PFSK-1 (cell line): Measurements from ENCODE around the gene APAF1.

Experiments used
- FOXP2 ChIP-seq: optimal IDR thresholded peaks from 2 replicates; pipeline ENCODE3; 2011; ENCODE audit warnings: borderline replicate concordance, control low read depth, inconsistent platforms; ENCODE audit not compliant: insufficient read depth; ENCODE audit errors: extremely low read length, extremely low read depth
- POLR2AphosphoS5 ChIP-seq: IDR thresholded peaks from 2 replicates; pipeline ENCODE4 v1.6.1; 2012; ENCODE audit warnings: low read depth, mild to moderate bottlenecking, control low read depth, low read length, moderate library complexity
- REST ChIP-seq, 2 experiments: IDR thresholded peaks; 2 replicates each; pipeline versions ENCODE4 v1.6.1 to v1.8.0; 2011 to 2012; ENCODE audit warnings: low read depth in 2 of 2, low read length in 2 of 2, control low read depth in 1 of 2, inconsistent platforms in 1 of 2, mild to moderate bottlenecking in 1 of 2, moderate library complexity in 1 of 2; ENCODE audit not compliant: insufficient read depth in 1 of 2
- SIN3A ChIP-seq: IDR thresholded peaks from 2 replicates; pipeline ENCODE4 v1.6.1; 2012; ENCODE audit warnings: mild to moderate bottlenecking, low read length, moderate library complexity, borderline replicate concordance; ENCODE audit not compliant: insufficient read depth
- TAF1 ChIP-seq: IDR thresholded peaks from 2 replicates; pipeline ENCODE4 v1.6.1; 2012; ENCODE audit warnings: low read length, control low read depth, borderline replicate concordance; ENCODE audit not compliant: insufficient read depth

The APAF1 gene

GRCh38 chr12:98758331-98758730 lies 113.2 kb downstream of the APAF1 start:
- TF ChIP-seq POLR2AphosphoS5 (no peak), REST (IDR thresholded peaks at IDR 0.05; ENCODE audit: insufficient read depth in 1 of 2, low read depth in 2 of 2, low read length in 2 of 2) (no peak), SIN3A (no peak), FOXP2 (no peak), TAF1 (no peak)

- TF ChIP-seq FOXP2 (no peak), POLR2AphosphoS5 (no peak), REST (IDR thresholded peaks at IDR 0.05; ENCODE audit: insufficient read depth in 1 of 2, low read depth in 2 of 2, low read length in 2 of 2) (no peak), SIN3A (no peak)
Observed at GRCh38 chr12:98763656-98764055, 118.6 kb downstream of the APAF1 start.

GRCh38 chr12:98767248-98767647 lies 122.2 kb downstream of the APAF1 start:
- TF ChIP-seq POLR2AphosphoS5 (no peak), TAF1 (no peak), SIN3A (no peak)

- TF ChIP-seq FOXP2 = no peak
- no peak for TF ChIP-seq TAF1
- TF ChIP-seq SIN3A = no peak
- TF ChIP-seq POLR2AphosphoS5 = no peak
- no peak for TF ChIP-seq REST (IDR thresholded peaks at IDR 0.05; ENCODE audit: insufficient read depth in 1 of 2, low read depth in 2 of 2, low read length in 2 of 2)
Observed at GRCh38 chr12:98769068-98769467, 124.0 kb downstream of the APAF1 start.

- no peak for TF ChIP-seq REST (IDR thresholded peaks at IDR 0.05; ENCODE audit: insufficient read depth in 1 of 2, low read depth in 2 of 2, low read length in 2 of 2)
- TF ChIP-seq POLR2AphosphoS5 = no peak
- TF ChIP-seq SIN3A = no peak
- TF ChIP-seq TAF1 = no peak
- no peak for TF ChIP-seq FOXP2
Observed at GRCh38 chr12:98770230-98770629, 125.1 kb downstream of the APAF1 start.
